Loucy (cell line): ENCODE measurements around the gene CHCHD5.
A peak's percentile ranks its signal among the peaks of the same experiment; 100 is the strongest.

Experiments used
- H2AFZ ChIP-seq: fragments of 200-600 bp; sonication (generic); 2 replicates; pipeline ENCODE4 v1.6.0; 2016; ENCODE audit warnings: antibody characterized with exemption, mild to moderate bottlenecking, low read length, moderate library complexity
- H3F3A ChIP-seq: fragments of 200-600 bp; 2 replicates; pipeline ENCODE4 v1.6.0; 2016; ENCODE audit warnings: antibody characterized with exemption, low read depth, mild to moderate bottlenecking
- H3K27me3 ChIP-seq: fragments of 200-600 bp; sonication (generic); 2 replicates; pipeline ENCODE4 v1.6.1; 2014; ENCODE audit warnings: low read length, mild to moderate bottlenecking; ENCODE audit not compliant: insufficient read depth, poor library complexity, severe bottlenecking
- H3K36me3 ChIP-seq: fragments of 200-600 bp; sonication (generic); 2 replicates; pipeline ENCODE4 v1.6.1; 2016; ENCODE audit warnings: low read length; ENCODE audit not compliant: insufficient read depth
- H3K4me1 ChIP-seq: fragments of 200-600 bp; sonication (generic); 2 replicates; pipeline ENCODE4 v1.5.1; 2014; ENCODE audit warnings: low read length, mild to moderate bottlenecking; ENCODE audit not compliant: insufficient read depth, poor library complexity, severe bottlenecking
- H3K4me2 ChIP-seq: fragments of 200-600 bp; sonication (generic); 2 replicates; pipeline ENCODE4 v1.6.0; 2014; ENCODE audit warnings: antibody characterized with exemption, low read length, low read depth, mild to moderate bottlenecking; ENCODE audit not compliant: poor library complexity, severe bottlenecking
- H3K4me3 ChIP-seq: fragments of 200-600 bp; sonication (generic); 2 replicates; pipeline ENCODE4 v1.5.1; 2014; ENCODE audit warnings: low read length, mild to moderate bottlenecking, mixed read lengths; ENCODE audit not compliant: poor library complexity, severe bottlenecking
- H3K79me2 ChIP-seq: fragments of 200-600 bp; sonication (generic); 2 replicates; pipeline ENCODE4 v1.6.1; 2014; ENCODE audit warnings: low read length; ENCODE audit not compliant: insufficient read depth
- H3K9ac ChIP-seq: fragments of 200-600 bp; sonication (generic); 2 replicates; pipeline ENCODE4 v1.6.0; 2014; ENCODE audit warnings: mild to moderate bottlenecking, low read depth, low read length, moderate library complexity; ENCODE audit not compliant: poor library complexity, severe bottlenecking
- H3K9me2 ChIP-seq: fragments of 200-600 bp; sonication (generic); replicated peaks from 2 replicates; pipeline ENCODE4 v1.6.1; 2016; ENCODE audit warnings: low read depth, low read length, mixed read lengths
- H3K9me3 ChIP-seq: fragments of 200-600 bp; sonication (generic); 2 replicates; pipeline ENCODE4 v1.6.1; 2014; ENCODE audit warnings: mild to moderate bottlenecking, antibody characterized with exemption, low read length, low read depth; ENCODE audit not compliant: insufficient read depth
- H4K20me1 ChIP-seq: fragments of 200-600 bp; sonication (generic); 2 replicates; pipeline ENCODE4 v1.6.0; 2014; ENCODE audit warnings: antibody characterized with exemption, low read length, mild to moderate bottlenecking; ENCODE audit not compliant: insufficient read depth, poor library complexity, severe bottlenecking
- EZH2phosphoT487 ChIP-seq: fragments of 200-600 bp; IDR thresholded peaks from 2 replicates; pipeline ENCODE4 v1.6.1; 2018; ENCODE audit warnings: antibody characterized with exemption, mild to moderate bottlenecking, moderate library complexity, borderline replicate concordance
- TF ChIP-seq, protein P1 (sequence below): fragments of 200-600 bp; sonication (generic); conservative IDR thresholded peaks from 2 replicates; pipeline ENCODE4 v1.5.1; 2014; ENCODE audit warnings: mild to moderate bottlenecking, antibody characterized with exemption, low read length

CHCHD5 gene

DNA sequence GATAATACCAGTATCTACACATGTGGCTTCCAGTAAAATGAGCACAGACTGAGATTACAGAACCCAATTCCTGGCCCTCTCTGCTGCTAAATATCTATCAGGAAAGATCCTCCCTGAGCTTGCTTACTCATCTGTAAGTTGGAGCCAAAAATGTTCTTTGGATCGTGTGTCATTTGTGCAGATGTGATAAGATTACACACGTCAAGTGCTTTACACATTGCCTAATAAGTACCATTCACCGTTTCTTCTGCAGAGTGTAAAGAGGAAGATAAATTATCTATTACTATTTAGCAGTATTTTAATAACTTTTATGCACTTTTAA, 38.1 kb downstream of the CHCHD5 start:
- H3K4me1 ChIP-seq, result peaks cover 14% of the 10 kb centered on the region
- H3K9me3 ChIP-seq, result no peaks in the 10 kb centered on the region
- no peak for TF ChIP-seq EZH2phosphoT487
- TF ChIP-seq, protein P1, sequence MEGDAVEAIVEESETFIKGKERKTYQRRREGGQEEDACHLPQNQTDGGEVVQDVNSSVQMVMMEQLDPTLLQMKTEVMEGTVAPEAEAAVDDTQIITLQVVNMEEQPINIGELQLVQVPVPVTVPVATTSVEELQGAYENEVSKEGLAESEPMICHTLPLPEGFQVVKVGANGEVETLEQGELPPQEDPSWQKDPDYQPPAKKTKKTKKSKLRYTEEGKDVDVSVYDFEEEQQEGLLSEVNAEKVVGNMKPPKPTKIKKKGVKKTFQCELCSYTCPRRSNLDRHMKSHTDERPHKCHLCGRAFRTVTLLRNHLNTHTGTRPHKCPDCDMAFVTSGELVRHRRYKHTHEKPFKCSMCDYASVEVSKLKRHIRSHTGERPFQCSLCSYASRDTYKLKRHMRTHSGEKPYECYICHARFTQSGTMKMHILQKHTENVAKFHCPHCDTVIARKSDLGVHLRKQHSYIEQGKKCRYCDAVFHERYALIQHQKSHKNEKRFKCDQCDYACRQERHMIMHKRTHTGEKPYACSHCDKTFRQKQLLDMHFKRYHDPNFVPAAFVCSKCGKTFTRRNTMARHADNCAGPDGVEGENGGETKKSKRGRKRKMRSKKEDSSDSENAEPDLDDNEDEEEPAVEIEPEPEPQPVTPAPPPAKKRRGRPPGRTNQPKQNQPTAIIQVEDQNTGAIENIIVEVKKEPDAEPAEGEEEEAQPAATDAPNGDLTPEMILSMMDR, result no peak
- no peaks in the 10 kb centered on the region for H3K36me3 ChIP-seq
- H2AFZ ChIP-seq, result no peak overlapping the region
- no peak overlapping the region for H3K4me3 ChIP-seq
- no peaks in the 10 kb centered on the region for H3K79me2 ChIP-seq
- H3F3A ChIP-seq, result no peaks in the 10 kb centered on the region
- no peaks in the 10 kb centered on the region for H3K27me3 ChIP-seq
- H3K4me2 ChIP-seq, result no peak overlapping the region
- H3K9me2 ChIP-seq, result no peaks in the 10 kb centered on the region
- no peak overlapping the region for H3K9ac ChIP-seq
- H4K20me1 ChIP-seq, result no peaks in the 10 kb centered on the region

DNA sequence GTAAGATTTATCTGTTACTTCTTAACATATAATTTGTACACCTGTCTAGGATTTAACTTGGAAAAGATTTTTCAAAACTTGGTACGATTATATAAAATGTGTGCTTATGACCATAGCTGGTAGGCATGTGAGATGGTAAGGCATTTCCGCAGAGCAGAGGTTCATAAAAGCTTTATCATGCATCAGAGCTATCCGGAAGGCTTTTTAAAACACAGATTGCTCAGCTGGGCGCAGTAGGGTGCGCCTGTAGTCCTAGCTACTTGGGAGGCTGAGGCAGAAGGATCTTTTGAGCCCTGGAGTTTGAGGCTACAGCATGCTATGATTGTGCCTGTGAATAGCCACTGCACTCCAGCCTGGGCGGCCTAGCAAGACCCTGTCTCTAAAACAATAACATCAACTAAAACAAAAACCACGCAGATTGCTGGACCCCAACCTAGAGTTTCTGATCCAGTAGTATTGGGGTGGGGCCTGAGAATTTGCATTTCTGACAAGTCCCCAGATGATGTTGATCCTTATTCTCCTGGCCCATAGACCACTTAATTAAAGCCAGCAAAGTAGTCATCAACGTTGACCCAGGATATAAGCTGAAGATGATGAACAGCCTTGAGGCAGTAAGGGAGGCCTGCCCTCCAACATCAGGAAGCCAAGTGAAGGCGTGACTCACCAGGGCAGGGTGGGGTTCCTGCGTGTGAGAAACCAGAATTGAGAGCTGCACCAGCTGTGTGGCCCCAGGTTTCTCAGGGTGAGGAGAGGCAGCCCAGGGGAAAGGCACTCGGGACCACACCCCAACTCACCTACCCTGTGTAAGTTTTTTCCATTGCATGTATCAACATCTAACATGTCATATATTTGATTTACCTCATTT, 39.7 kb downstream of the CHCHD5 start:
- no peaks in the 10 kb centered on the region for H3K27me3 ChIP-seq
- H3K9me3 ChIP-seq, result no peaks in the 10 kb centered on the region
- H3K79me2 ChIP-seq, result no peaks in the 10 kb centered on the region
- TF ChIP-seq, protein P1, result no peak
- TF ChIP-seq EZH2phosphoT487, result no peak
- no peaks in the 10 kb centered on the region for H3K36me3 ChIP-seq
- H3F3A ChIP-seq, result no peaks in the 10 kb centered on the region
- H3K9ac ChIP-seq, result no peak overlapping the region
- H3K9me2 ChIP-seq, result no peaks in the 10 kb centered on the region
- H3K4me1 ChIP-seq, result peaks cover 15% of the 10 kb centered on the region
- no peak overlapping the region for H3K4me3 ChIP-seq
- H4K20me1 ChIP-seq, result no peaks in the 10 kb centered on the region
- peak overlapping the region; percentile 19 for H3K4me2 ChIP-seq
- H2AFZ ChIP-seq, result peak overlapping the region; percentile 17

DNA sequence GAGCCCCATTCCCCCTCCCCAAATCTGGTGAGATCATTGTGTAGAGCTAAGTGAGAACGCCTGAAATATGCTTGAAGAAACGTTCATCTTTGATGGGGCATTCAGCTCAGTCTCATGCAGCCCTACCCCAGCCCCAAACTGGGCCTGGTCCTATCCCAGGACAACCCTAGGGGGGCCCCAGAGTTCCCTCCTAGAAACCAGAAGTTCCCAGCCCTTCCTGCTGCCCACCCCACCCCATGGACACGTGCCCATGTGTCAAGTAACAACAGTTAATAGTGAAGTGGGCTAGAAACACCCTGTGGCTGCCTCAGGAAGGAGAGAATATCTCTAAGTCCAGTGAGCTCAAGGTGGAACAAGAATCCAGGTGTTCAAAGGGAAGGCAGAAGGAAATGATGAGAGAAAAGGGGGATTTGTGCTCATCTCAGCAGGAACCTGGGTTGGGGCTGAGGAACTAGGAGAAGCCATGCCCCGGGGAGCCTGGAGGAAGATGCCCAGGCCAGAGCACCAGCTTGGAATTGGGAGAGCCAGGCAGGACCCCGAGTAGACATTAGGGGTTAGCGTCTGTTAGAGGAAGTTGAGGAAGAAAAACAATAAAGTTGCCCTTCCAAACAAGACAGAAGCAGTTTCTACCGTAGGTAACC, 41.2 kb downstream of the CHCHD5 start:
- TF ChIP-seq, protein P1, result no peak
- no peak for TF ChIP-seq EZH2phosphoT487
- Histone ChIP-seq H3K9me2 (no peaks in the 10 kb centered on the region), H3K27me3 (no peaks in the 10 kb centered on the region), H3K36me3 (no peaks in the 10 kb centered on the region), H2AFZ (no peak overlapping the region), H3K9ac (no peak overlapping the region), H4K20me1 (no peaks in the 10 kb centered on the region), H3K79me2 (no peaks in the 10 kb centered on the region), H3K4me2 (no peak overlapping the region), H3K9me3 (no peaks in the 10 kb centered on the region), H3K4me3 (no peak overlapping the region), H3F3A (no peaks in the 10 kb centered on the region), H3K4me1 (peaks cover 22% of the 10 kb centered on the region)
